Measurements from ENCODE around the gene SAMM50.

DNA sequence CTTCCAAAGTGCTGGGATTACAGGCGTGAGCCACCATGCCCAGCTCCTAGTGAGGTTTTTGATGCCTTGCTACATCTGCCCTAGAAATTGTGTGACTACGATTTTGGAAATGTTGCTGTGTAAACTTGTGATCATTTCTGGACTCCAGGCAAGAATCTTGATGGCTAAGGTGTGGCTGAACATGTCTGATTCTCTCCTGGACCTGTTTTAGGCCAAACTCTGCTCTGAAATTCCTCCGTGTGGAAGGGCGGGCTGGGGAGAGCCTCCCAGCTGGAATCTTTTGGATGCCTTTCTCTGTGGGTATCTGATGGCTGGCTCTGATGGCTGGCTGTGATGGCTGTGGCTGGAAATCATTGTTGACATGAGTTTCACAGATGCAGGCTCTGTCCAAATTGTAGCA lies 23.5 kb upstream of the SAMM50 start:
- no peak for TF ChIP-seq CTCF (IDR thresholded peaks at IDR 0.05; ENCODE audit: low read depth, low read length, poor library complexity, severe bottlenecking)
- TF ChIP-seq EZH2phosphoT487 (IDR thresholded peaks at IDR 0.05; ENCODE audit: borderline replicate concordance, low read length): no peak
